Measurements from ENCODE around the gene CNPY1.
"Not testable (repeated sequence)": the region's sequence is repeated elsewhere in the genome, so short reads cannot be mapped to it uniquely, and the experiment has no call there.

Gene CNPY1

DNA sequence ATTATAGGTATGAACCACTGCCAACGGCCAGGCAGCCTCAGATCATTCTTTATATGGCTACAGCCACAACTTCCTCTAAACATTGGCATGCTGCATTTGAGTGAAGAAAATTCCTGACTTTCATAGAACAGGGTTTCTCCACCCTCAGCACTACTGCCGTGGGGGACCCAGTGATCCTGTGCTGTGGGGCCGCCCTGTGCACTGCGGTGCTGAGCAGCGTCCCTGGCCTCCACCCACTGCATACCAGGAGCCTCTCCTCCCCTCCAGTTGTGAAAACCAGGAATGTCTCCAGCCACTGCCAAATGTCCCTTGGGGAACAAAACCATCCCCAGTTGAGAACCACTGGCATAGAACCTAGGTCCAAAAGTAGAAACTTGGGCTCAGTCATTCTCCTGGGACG lies 15.8 kb downstream of the CNPY1 start:
- no peak for DNase-seq

- DNase-seq: no peak
These were observed 16.5 kb downstream of the CNPY1 start for GRCh38 chr7:155529845-155530244.

- no peak for DNase-seq
These were observed 17.0 kb downstream of the CNPY1 start for GRCh38 chr7:155529346-155529745.

DNA sequence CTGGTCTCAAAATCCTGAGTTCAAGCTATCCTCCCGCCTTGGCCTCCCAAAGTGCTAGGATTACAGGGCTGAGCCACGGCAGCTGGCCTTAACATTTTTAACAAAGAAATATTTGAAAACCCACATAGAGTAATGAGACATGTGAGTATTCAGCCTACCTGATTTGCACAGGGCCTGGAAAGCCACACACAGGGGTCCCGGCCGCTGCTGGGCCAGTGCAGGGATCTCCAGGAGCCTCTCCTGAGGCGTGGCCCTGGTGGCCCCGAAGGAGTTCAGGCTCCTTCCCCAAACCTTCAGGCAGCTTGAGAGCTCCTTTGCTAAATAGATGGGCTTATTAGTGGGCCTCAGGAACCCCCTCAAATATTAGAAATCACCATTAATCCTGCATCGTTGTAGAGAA lies 18.7 kb downstream of the CNPY1 start:
- no peak for DNase-seq

DNA sequence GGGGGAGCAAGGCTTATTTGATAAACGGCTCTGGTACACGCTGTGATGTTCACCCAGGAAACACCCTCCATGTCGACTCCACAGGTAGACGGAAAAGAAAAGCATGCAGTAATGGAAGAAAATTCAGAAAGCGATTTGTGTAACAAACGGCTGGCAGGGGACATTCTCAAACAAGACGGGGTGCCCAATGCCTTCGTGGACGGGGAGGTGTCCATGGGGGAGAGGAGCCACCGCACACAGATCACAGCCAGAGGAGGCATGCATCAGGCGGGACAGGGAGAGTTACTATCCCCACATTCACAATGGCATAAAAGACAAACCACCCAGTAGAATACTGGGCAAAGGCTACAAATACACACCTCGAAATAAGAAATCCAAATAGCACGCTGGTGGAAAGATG lies 20.1 kb downstream of the CNPY1 start:
- no peak for DNase-seq

DNA sequence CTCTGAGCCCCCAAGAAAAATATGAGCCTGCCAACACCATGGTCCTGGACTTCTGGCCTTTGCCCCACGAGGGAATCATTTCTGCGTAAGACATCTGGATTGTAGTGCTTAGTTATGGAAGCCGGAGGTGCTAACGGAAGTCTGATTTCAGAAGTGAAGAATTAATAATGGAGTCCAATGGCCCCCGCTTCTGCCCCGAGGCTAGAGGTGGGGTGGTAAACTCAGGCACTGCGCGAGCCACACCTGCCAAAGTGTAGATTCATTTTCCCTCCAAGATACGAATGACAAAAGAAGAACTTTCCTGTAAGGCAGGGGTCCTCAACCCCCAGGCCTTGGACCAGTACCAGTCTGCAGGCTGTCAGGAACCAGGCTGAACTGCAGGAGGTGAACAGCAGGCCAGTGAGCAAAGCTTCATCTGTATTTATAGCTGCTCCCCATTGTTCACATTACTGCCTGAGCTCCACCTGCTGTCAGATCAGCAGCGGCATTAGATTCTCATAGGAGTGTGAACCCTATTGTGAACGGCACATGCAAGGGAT lies 22.3 kb downstream of the CNPY1 start:
- DNase-seq: no peak

DNA sequence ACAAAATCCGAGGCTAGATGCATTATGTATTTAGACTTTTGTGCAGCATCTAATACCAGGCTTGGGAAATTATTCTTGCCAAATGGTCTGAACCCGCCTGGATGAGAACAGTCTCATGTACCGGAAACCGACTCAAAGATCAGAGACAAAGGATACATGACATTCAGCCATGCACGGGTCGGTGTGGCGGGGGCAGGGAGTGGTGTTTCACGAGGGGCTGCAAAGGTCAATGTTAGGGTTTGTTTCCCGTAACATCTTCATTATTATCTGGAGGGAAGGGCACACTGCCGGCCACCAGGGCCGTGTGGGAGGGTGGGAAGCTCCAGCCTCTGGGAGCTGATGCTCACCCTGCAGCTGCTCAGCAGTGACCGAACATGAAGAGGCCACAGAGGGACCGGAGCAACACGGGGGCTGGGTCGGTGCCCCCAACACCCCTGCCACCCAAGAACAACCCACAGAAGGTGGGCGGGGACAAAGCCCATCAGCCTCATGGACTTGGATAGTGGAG lies 23.1 kb downstream of the CNPY1 start:
- no peak for DNase-seq

GRCh38 chr7:155521743-155522398 lies 24.5 kb downstream of the CNPY1 start:
- DNase-seq: no peak

DNA sequence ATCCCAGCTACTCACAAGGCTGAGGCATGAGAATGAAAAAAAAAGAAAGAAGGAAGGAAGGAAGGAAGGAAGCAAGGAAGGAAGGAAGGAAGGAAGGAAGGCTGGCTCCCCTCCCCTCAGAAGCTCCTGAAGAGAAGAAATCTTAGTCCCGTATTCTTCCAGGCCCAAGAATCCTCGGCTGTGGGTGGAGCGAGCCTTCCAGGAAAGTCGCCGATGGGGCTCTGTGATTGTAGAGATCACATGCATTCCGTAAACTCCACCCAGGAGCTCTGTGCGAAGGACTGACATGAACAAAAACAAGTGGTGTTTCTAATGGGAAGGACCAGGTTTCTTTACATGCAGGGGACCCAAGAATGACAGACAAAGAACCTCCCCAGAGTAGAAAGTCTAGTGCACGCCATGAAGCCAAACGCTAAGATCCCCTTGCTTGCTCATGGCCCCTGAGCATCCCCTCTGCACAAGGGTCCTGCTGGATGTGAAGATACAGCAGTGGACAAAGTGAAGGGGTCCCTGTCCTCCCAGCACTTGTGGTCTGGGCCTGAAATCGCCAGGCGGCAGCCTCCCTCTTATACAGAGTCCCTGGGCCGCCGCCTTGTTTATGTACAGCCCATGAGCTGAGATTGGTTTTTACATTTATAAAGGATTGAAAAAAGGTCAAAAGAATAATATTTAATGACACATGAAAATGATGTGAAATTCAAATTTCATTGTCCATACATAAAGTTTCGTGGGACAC lies 25.2 kb downstream of the CNPY1 start:
- no peak for DNase-seq

- DNase-seq: no peak
These were observed 26.2 kb downstream of the CNPY1 start for GRCh38 chr7:155520114-155520513.

- DNase-seq: not testable (repeated sequence)
These were observed 27.0 kb downstream of the CNPY1 start for GRCh38 chr7:155519358-155519757.

DNA sequence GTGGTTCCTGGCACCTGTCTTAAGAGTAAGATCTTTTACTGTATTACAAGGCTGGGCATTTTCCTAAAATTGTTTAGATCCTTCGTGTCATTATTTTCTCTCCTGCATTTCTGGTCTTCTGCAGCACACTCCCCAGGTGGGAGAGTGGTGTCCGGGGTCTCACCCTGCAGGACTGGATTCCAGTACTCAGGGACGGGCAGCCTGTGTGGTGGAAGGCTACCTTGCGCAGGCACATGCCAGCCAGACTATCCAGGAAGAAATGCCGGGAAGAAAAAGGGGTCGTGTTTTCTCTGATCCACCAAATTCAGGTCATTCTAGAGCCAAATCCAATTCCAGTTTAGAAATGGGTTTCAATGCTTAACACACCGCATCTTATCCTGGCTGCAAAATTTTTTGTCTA lies 27.7 kb downstream of the CNPY1 start:
- no peak for DNase-seq

GRCh38 chr7:155517969-155518368 lies 28.4 kb downstream of the CNPY1 start:
- DNase-seq: no peak

- no peak for DNase-seq
These were observed 28.9 kb downstream of the CNPY1 start for GRCh38 chr7:155517452-155517851.

DNA sequence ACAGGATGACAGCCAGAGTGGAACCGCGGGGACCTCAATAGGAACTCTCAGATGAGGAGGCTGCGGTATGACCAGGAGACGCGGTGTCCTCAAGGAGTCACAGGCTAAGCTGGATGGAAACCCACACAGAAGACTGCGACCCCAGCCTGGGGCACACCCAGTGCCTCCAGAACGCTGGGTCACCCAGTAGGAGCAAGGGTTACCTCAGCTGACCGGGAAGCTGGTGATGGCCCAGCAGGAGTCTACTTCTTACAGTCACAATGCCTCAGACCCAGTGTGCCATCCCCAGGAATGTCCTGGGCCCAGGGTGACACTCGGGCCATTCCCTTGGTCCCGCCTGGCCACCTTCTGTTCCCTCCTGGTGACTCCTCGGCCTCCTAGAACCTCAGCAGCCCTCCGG lies 29.9 kb downstream of the CNPY1 start:
- no peak for DNase-seq

DNA sequence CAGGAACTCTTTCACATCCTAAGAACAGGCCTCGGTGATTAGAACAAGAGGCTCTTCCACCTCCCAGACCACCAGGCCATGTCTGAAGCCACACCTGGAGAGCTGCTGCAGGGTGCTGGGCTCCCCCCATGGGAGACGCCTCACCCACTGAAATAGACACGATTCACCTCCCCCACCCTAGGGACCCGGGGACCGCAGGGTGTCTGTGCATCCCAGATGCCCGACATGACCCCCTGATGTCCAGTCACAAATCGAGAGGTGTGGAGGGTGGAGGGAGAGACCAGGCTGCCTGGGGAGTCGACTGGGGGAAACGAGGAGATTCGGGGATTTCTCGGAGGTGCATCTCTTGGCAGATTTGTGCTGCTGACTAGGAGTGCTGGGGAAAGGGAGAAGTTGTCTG lies 31.0 kb downstream of the CNPY1 start:
- no peak for DNase-seq

GRCh38 chr7:155514296-155514695 lies 32.1 kb downstream of the CNPY1 start:
- DNase-seq: no peak

GRCh38 chr7:155513543-155514285 lies 32.6 kb downstream of the CNPY1 start:
- DNase-seq: no peak

DNA sequence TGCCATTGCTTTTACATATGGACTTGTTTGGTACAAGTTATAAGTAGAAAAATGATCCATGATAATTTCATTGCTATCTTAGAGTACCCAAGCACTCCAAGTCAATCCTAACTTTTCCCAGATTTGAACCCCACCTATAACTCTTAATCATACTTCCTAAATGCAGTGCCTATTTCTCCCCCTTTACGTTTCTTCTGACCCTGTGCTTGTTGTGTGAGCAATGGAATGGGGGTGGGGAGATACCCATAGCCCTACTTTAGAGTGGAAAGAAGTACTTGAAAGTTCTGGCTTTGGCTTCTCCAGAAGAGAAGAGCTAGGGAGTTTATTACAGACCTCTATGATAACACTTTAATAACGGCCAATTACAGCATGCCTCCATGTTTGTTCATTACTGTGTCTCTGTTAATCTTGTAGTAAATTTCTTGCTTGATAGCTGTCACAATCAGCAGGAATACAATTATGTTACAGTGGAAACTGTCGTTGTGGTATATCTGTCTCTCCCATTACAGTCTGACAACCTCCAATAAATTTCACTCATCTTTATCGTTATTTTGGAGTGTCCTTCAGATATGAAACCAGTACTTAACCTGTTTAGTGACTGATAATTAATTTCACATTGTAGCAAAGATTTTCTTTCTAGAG lies 34.0 kb downstream of the CNPY1 start:
- DNase-seq: no peak

GRCh38 chr7:155511702-155511996 lies 34.7 kb downstream of the CNPY1 start:
- no peak for DNase-seq

DNA sequence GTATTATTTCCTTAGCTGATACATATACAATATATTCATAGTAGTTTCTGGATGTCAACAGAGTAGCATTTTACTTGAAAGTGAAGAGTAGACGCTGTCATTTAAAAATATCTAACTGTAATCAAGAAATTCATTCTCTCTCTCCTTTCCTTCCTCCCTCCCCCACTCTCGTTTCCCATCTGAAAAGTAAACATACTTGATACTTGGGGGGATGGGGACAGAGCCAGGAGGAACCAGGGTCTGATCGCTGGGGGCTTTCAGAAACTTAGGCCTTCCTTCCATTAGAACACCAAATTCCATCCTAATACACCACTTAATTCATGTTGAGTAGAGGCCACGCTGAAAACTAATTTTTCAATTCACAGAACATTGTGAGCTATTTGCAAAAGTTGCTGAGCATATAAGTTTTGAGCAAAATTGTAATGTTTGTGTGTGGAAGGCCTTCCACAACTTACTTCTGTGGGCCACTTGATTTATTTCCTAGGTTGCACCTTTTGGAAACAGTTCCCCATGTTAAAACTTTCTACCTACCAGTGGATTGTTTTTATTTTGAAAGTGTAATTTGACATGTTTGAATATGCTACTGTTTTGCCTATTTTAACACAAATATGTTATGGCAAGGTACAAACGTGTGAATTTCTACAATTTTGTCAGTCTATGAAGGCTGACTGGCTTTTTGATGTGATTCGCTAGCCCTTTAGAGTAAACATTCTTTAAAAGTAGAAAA lies 35.2 kb downstream of the CNPY1 start:
- no peak for DNase-seq

DNA sequence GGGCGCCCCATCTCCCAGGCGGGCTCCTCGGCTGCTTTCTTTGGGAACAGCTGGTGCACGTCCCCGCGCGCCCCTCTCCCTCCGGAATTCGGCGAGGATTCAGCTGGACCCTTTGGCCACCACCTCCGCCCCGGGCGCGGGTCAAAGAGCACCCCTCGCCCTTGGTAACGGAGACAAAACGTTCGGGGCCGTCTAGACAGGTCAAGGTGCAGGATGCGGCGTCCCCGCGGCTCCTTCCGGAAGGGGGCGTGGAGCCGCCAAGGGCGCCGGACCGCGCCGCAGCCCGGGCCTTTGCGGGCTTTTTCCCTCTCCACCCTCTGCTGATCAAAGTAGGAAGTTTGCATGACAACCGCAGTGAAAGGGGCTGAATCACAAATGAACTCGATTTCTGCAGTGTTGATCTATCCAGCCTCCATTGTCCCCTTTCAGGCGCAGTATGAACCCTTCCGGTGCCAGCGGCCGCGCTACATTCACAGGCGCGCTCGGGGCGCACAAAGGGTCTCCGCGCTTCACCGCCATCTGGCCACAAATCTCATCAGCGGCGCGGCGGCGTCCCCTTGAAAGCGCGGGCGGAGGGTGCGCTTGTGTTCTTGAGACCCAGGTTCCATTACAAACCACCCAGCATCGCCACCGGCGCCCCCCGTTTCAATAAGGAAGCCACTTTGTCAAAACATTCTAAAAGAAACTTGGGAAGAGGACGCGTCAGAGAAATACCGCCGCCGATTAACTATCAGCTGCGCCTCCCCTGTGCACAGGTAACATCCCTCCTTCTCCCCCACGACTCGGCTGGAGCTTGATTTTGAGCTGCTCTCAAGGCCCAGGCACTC lies 36.4 kb downstream of the CNPY1 start:
- DNase-seq: peak in 1 of 2 donors; percentile 15
